MM.1S (cell line): ENCODE measurements around the gene PCSK4.

Experiments
- DNase-seq: peaks from one replicate; pipeline ENCODE4 v3.0.0-alpha.2; 2015
- H2AFZ ChIP-seq: fragments of 300-600 bp; sonication (generic); 2 replicates; pipeline ENCODE4 v1.6.0; 2016; ENCODE audit warnings: antibody characterized with exemption, low read length
- H3F3A ChIP-seq: fragments of 300-600 bp; sonication (generic); 2 replicates; pipeline ENCODE4 v1.6.1; 2016; ENCODE audit warnings: mild to moderate bottlenecking, antibody characterized with exemption, low read length, moderate library complexity, mixed read lengths; ENCODE audit not compliant: insufficient read depth
- H3K27ac ChIP-seq: fragments of 300-600 bp; sonication (generic); 2 replicates; pipeline ENCODE4 v1.5.1; 2016; ENCODE audit warnings: mild to moderate bottlenecking, low read length
- H3K27me3 ChIP-seq: fragments of 300-600 bp; sonication (generic); replicated peaks from 2 replicates; pipeline ENCODE4 v1.6.0; 2016; ENCODE audit warnings: low read length; ENCODE audit not compliant: insufficient read depth
- H3K36me3 ChIP-seq: fragments of 300-600 bp; sonication (generic); replicated peaks from 2 replicates; pipeline ENCODE4 v1.6.1; 2016; ENCODE audit warnings: mild to moderate bottlenecking, low read length, mixed read lengths; ENCODE audit not compliant: insufficient read depth
- H3K4me1 ChIP-seq: fragments of 300-600 bp; sonication (generic); 2 replicates; pipeline ENCODE4 v1.6.1; 2016; ENCODE audit warnings: low read length, mixed read lengths
- H3K4me2 ChIP-seq: fragments of 300-600 bp; sonication (generic); 2 replicates; pipeline ENCODE4 v1.6.0; 2016; ENCODE audit warnings: low read depth, low read length
- H3K4me3 ChIP-seq: fragments of 300-600 bp; sonication (generic); 2 replicates; pipeline ENCODE4 v1.5.1; 2016; ENCODE audit warnings: low read length, mixed read lengths
- H3K79me2 ChIP-seq: fragments of 300-600 bp; sonication (generic); 2 replicates; pipeline ENCODE4 v1.6.1; 2016; ENCODE audit warnings: mixed run types, low read length, mixed read lengths
- H3K9ac ChIP-seq: fragments of 300-600 bp; sonication (generic); 2 replicates; pipeline ENCODE4 v1.6.1; 2016; ENCODE audit warnings: low read length, mixed read lengths
- H3K9me2 ChIP-seq: fragments of 300-600 bp; sonication (generic); replicated peaks from 2 replicates; pipeline ENCODE4 v1.6.1; 2016; ENCODE audit warnings: mild to moderate bottlenecking, low read length, mixed read lengths; ENCODE audit not compliant: insufficient read depth
- H3K9me3 ChIP-seq: fragments of 300-600 bp; sonication (generic); replicated peaks from 2 replicates; pipeline ENCODE4 v1.6.1; 2016; ENCODE audit warnings: mild to moderate bottlenecking, low read length, mixed read lengths; ENCODE audit not compliant: insufficient read depth
- H4K20me1 ChIP-seq: fragments of 300-600 bp; sonication (generic); 2 replicates; pipeline ENCODE4 v1.6.1; 2016; ENCODE audit warnings: mild to moderate bottlenecking, low read length, moderate library complexity, mixed read lengths; ENCODE audit not compliant: insufficient read depth
- CTCF ChIP-seq: fragments of 300-600 bp; sonication (generic); IDR thresholded peaks from 2 replicates; pipeline ENCODE4 v1.5.1; 2016; ENCODE audit warnings: antibody characterized with exemption, low read length, mixed read lengths
- EZH2 ChIP-seq: fragments of 300-600 bp; sonication (generic); optimal IDR thresholded peaks from 2 replicates; pipeline ENCODE3; 2017; ENCODE audit warnings: low read depth, mild to moderate bottlenecking, antibody characterized with exemption, low read length, mixed read lengths
- EZH2phosphoT487 ChIP-seq: fragments of 300-600 bp; sonication (generic); IDR thresholded peaks from 2 replicates; pipeline ENCODE4 v1.6.1; 2018; ENCODE audit warnings: antibody characterized with exemption, low read length

The PCSK4 gene

GRCh38 chr19:1488282-1488601 lies 1.9 kb downstream of the PCSK4 start:
- Histone ChIP-seq H3K4me2 (no peak overlapping the region), H3K27me3 (peaks cover 73% of the 10 kb centered on the region), H3K9me2 (no peaks in the 10 kb centered on the region), H2AFZ (no peak overlapping the region), H3K4me1 (peaks cover 10% of the 10 kb centered on the region), H3K79me2 (no peaks in the 10 kb centered on the region), H4K20me1 (no peaks in the 10 kb centered on the region), H3K9ac (no peak overlapping the region), H3K27ac (no peak overlapping the region), H3K36me3 (no peaks in the 10 kb centered on the region), H3K4me3 (no peak overlapping the region), H3F3A (no peaks in the 10 kb centered on the region), H3K9me3 (no peaks in the 10 kb centered on the region)
- DNase-seq = no peak
- no peak for TF ChIP-seq EZH2
- no peak for TF ChIP-seq EZH2phosphoT487
- no peak for TF ChIP-seq CTCF

GRCh38 chr19:1487576-1488281 lies 2.4 kb downstream of the PCSK4 start:
- no peak overlapping the region for H3K9ac ChIP-seq
- H3K27ac ChIP-seq = no peak overlapping the region
- H3F3A ChIP-seq = no peaks in the 10 kb centered on the region
- H3K9me2 ChIP-seq = no peaks in the 10 kb centered on the region
- no peak overlapping the region for H2AFZ ChIP-seq
- no peaks in the 10 kb centered on the region for H3K36me3 ChIP-seq
- no peaks in the 10 kb centered on the region for H3K79me2 ChIP-seq
- no peak overlapping the region for H3K4me3 ChIP-seq
- H3K4me2 ChIP-seq = no peak overlapping the region
- peaks cover 10% of the 10 kb centered on the region for H3K4me1 ChIP-seq
- DNase-seq = no peak
- TF ChIP-seq CTCF (no peak), EZH2phosphoT487 (no peak), EZH2 (no peak)
- H4K20me1 ChIP-seq = no peaks in the 10 kb centered on the region
- no peaks in the 10 kb centered on the region for H3K9me3 ChIP-seq
- H3K27me3 ChIP-seq = peaks cover 68% of the 10 kb centered on the region

DNA sequence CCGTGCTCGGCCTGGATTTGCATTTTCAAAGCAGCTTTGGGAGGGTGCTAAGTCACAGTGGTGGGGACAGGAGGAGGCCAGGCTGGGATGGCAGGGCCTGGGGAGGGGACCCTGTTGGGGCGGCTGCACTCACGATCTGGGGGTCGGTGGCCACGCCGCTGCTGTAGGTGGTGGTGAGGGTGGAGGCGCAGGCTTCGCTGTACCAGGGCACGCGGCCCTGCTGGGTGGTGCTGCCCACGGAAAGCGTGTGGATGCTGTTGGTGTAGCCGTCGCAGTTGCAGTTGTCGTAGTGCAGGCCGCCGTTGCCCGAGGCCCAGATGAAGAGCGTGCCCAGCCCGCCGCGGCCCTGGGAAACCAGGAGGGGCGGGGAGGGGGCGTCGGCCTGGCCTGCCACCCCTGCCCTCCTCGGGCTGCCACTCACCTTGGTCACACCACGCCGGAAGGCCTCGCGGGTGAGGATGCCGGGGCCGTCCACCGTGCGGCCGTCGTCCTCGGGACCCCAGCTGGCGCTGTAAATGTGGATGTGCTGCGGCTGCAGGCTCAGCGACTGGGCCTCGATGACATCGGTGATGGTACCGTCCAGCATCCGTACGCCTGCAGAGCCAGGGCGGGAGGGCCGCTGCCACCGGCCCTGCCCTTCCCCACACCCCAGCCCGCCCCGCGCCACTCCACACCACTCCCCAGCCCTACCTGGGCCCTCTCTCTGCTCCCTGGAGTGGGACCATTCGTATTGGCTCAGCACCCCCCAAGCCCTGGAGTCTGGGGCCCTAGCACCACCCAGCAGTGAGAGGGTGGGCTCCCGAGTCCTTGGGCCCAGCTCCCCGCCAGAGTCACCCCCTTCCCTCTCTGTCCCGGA lies 3.2 kb downstream of the PCSK4 start:
- H4K20me1 ChIP-seq = no peaks in the 10 kb centered on the region
- H3K36me3 ChIP-seq = no peaks in the 10 kb centered on the region
- no peaks in the 10 kb centered on the region for H3K79me2 ChIP-seq
- H3K4me1 ChIP-seq = peaks cover 10% of the 10 kb centered on the region
- H3K9me3 ChIP-seq = no peaks in the 10 kb centered on the region
- H3F3A ChIP-seq = no peaks in the 10 kb centered on the region
- TF ChIP-seq CTCF (no peak), EZH2 (no peak), EZH2phosphoT487 (no peak)
- no peaks in the 10 kb centered on the region for H3K9me2 ChIP-seq
- H2AFZ ChIP-seq = no peak overlapping the region
- H3K4me3 ChIP-seq = no peak overlapping the region
- H3K27me3 ChIP-seq = peaks cover 60% of the 10 kb centered on the region
- no peak overlapping the region for H3K27ac ChIP-seq
- no peak overlapping the region for H3K9ac ChIP-seq
- H3K4me2 ChIP-seq = no peak overlapping the region
- DNase-seq = no peak
